DMS114 treated with DMSO at 0.1 percent for 48 hours (cell line): ENCODE data around the gene THAP10.
"Not testable (repeated sequence)": the region's sequence is repeated elsewhere in the genome, so short reads cannot be mapped to it uniquely, and the experiment has no call there.

Experiments
- DNase-seq: peaks from one replicate; lab custom pipeline; 2025; ENCODE audit not compliant: unreplicated experiment; lab: John Stamatoyannopoulos, UW

The THAP10 gene

DNA sequence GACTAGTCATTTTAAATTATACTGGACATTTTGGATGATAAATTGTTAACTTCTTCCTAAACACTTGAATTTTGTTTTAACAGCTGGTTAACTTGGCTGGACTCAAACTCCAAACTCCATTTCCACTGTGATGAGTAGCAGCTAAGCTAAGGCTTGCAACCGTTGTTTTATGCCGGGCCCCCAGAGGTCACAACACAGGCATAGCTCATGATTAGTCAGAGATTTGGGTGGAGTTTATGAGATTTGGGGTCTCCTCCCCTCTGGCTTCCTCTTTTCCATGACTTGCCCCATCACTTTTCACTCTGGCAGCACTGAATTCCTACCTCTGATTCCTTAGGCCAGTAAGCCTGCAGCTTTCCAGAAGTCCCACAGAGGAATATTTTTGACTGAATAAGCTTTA lies 12.8 kb downstream of the THAP10 start:
- no peak for DNase-seq

DNA sequence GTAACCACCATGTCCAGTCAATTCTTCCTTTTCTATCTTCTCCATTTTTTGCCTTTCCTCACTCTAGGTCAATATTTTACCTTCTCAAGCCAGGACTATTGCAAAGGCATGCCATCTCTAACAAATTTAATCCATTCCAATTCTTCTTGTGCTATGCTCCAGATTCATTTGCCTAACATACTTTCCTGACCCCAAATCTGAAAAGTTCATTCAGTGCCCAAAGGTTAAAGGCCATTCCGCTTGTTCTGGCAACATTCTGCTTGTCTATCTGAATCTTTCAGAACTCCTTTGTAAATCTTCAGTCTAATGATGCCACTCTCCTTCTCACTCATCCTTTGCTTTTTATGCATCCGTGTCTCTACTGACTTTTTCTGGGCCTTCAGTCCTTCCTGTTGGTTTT lies 15.6 kb downstream of the THAP10 start:
- DNase-seq, result no peak

- no peak for DNase-seq
Measured at GRCh38 chr15:70876011-70876410, 16.2 kb downstream of the THAP10 start.

- DNase-seq, result peak; percentile 59
Measured at GRCh38 chr15:70875001-70875782, 17.0 kb downstream of the THAP10 start.

- no peak for DNase-seq
Measured at GRCh38 chr15:70873232-70874054, 18.8 kb downstream of the THAP10 start.

DNA sequence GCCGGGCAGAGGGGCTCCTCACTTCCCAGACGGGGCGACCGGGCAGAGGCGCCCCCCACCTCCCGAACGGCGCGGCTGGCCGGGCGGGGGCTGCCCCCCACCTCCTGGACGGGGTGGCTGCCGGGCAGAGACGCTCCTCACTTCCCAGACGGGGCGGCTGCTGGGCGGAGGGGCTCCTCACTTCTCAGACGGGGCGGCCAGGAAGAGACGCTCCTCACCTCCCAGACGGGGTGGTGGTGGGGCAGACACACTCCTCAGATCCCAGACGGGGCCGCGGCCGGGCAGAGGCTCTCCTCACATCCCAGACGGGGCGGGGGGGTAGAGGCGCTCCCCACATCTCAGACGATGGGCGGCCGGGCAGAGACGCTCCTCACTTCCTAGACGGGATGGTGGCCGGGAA lies 20.7 kb downstream of the THAP10 start:
- not testable (repeated sequence) for DNase-seq

DNA sequence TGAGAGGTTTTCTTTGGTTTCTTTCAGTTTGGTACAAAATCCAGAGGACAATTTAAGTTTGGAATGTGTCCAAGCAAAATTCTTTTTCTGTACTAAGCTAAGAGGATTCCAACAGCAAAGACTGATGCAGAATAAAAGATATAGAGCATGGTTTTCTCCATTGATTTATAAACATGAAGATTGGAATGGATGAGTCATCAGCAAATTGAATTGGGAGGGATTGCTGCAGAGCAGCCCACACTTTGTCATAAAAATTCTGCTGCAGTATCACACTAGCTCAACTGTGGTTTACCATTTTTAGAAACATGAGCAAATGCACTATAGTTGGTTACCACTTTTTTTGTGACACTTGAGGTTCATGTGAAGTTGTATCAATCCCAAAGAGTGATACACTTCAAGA lies 22.2 kb downstream of the THAP10 start:
- no peak for DNase-seq

- DNase-seq, result no peak
Measured at GRCh38 chr15:70869346-70869745, 22.9 kb downstream of the THAP10 start.

GRCh38 chr15:70867911-70868467 lies 24.2 kb downstream of the THAP10 start:
- no peak for DNase-seq

GRCh38 chr15:70866982-70867641 lies 25.1 kb downstream of the THAP10 start:
- DNase-seq, result no peak

DNA sequence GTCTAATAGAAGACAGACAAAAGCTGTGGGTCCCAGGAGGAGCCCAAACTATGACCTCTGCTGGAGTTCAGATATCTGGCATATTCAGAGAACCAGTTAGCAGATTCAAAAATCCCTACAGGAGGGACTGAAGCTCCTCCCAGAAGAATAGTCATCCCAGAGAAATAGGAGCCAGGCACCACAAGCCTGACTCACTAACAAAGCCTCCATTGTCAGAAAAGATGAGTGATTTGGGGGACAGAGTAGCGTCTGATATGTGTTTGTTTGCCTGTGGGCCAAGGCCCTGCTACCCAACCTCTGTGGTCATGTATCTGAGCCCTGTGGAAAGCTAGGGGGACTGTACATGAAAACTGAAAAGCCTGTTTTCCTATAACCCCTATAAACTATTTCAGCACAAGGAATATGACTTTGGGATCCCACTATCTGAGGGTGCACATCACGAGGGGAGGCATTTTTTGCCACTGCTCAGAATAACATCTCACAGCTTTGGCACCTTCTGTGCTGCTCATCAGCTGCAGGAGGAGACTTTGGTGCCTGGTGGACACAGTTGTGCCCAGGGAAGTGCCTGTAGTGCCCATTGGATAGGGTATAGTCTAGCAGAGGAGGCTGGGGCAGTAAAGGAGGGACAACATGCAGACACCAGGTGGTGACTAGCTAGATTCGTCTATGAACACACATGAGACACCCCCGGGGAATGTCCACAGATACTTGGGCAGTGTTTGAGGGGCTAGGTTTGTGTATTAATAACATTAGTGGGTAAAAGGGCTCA lies 28.6 kb downstream of the THAP10 start:
- DNase-seq, result no peak

- DNase-seq, result no peak
Measured at GRCh38 chr15:70859998-70860397, 32.2 kb downstream of the THAP10 start.

GRCh38 chr15:70859322-70859908 lies 32.8 kb downstream of the THAP10 start:
- no peak for DNase-seq

GRCh38 chr15:70858614-70859321 lies 33.5 kb downstream of the THAP10 start:
- not testable (repeated sequence) for DNase-seq

DNA sequence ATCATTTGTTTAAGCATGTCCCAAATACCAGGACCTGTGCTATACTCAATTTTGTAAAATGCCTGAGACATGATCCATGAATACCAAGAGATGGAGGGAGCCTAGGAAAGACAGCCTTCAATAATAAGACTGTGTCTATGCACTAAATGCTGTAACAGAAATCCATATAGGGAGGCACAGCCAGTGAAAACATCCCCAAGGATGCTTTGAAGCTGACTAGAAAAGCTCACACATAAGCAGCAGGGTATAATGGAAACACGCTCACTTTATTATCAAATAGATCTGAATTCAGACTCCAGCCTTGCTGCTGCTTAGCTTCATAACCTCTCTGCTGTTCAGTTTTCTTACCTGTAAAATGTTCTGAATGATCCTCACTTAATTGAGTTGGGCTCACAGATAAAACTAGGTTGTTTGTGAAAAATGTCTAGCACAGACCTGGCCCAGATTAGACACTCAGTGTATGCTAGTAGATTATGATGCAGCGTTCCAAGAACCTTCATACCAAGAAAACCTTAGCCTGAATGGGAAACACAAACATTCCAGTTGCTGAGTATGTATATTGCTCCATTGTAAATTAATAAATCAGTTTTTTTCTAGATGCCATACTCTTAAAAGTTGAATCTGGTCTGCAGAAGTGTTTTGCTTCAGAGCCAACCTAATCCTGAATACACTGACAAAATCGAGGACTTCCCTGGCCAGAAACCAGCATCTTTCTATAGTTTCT lies 34.5 kb downstream of the THAP10 start:
- DNase-seq, result no peak

DNA sequence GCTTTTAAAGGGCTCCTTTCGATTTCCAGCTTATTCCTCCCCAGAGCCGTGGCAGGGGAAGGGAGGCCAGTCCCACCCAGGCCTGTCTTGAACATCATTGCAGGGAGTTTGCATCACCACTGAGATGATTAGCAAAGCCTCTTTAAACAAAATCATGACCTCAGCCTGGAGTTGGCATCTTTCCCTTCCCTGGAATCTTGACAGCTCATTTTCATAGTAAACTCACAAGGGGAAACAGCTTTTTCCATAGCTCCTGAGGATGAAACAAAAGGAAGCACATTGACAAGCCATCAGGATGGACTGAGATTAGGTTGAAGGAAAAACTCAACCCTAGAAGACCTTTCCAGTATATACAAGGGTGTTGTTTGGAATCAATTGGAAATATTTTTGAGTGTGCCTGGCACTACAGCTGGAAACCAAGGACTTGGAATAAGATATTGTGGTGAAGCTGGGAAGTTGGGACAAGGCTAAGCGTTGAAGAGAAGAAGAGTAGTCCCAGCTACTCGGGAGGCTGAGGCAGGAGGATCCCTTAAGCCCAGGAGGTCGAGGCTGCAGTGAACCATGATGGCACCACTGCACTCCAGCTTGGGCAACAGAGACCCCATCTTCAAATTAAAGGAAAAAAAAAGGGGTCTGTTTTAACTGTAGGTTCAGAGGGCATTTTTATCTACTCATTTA lies 35.2 kb downstream of the THAP10 start:
- no peak for DNase-seq

GRCh38 chr15:70856177-70856883 lies 35.9 kb downstream of the THAP10 start:
- DNase-seq, result no peak

DNA sequence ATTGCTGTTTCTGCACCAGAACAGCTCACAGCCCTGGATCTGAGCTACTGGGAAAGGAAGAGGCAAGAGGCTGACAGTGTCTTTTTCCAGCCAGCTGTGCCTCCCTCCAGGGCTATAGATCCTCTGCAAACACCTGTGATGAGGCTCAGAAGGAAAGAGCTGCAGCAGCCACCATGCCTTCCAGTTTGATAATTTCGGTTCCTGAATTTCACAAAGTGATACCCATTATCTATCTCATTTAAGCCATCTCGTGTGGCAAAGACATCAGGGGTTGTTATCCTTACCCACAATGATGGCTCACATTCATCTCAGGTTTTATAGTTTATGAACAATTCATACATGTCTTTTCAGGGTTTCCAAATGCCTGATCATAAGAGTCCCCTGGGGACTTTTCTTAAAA lies 36.5 kb downstream of the THAP10 start:
- no peak for DNase-seq
